HG02885 (cell line): ENCODE measurements around the gene ZC2HC1C.
A peak's percentile ranks its signal among the peaks of the same experiment; 100 is the strongest.
"Not testable (repeated sequence)": the region's sequence is repeated elsewhere in the genome, so short reads cannot be mapped to it uniquely, and the experiment has no call there.

ENCODE experiments used
- ATAC-seq: cut with Tn5 transposase; IDR thresholded peaks from one replicate; pipeline ENCODE4 v1.9.1; 2021; ENCODE audit warnings: mild to moderate bottlenecking; ENCODE audit not compliant: unreplicated experiment, poor library complexity

The ZC2HC1C gene

DNA sequence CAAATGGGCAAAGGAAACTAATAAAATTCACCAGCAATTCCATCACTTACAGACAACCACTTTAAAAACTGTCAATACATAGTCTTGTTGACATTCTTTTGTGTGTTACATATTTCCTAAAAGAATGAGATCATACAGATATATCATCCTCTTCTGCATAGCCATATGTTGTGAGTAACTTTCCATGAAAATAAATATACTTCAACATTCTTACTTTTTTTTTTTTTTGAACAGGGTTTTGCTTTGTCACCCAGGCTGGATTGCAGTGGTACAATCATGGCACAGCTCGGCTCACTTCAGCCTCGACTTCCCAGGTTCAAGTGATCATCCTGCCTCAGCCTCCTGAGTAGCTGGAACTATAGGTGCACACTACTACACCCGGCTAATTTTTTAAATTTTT lies 20.9 kb downstream of the ZC2HC1C start:
- ATAC-seq, result no peak

DNA sequence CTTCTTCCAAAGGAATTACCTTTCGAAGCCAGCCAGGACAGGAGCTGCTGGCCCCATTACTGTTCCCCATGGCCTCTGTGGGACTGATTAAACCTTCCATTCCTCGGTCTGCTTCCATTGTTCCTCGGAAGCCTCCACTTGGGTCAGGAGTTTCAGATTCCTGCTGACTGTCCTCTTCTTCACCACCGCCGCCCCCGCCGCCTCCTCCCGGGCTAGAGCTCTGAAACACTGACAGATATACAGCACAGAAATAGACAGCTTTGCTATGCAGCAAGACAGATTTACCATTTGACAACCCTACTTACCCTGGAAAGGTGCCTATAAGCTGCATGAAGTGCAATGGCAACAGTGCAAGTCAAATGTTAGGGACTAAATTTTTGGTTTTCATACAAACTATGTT lies 21.8 kb downstream of the ZC2HC1C start:
- no peak for ATAC-seq

DNA sequence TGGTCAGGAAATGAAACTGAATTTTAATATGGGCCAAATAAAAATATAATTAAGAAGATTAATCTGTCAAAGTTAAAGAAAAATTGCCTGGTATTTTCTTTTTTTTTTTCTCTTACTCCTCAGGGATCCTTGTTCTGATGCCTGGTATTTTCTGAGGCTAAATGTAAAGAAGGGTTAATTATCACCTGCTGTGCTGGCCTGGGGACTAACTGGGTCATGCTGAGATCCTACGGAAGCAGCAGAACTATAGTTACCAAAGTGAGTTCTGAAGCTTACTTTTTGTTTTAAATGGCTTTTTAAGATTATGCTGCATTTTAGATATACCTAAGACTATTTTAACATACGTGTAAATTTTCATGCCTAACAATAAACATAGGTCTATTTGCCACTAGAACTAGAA lies 23.3 kb downstream of the ZC2HC1C start:
- no peak for ATAC-seq

DNA sequence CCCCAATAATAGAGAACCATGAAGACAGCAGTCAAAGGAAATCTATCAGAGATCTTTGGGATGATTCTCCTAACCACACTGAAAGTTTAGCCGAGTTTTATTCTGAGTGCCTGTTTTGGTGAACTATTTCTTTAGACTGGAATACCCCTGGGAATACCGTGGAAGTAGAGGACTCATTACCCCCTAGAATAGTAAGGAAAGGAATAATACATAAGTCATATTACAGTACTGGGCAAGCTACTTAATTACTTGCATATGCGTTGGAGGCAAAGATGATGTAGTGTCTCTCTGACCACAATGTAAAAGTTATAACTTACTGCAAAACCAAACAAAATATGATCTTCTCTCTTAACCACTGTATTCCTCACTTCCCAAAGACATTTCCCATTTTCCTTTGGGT lies 25.5 kb downstream of the ZC2HC1C start:
- no peak for ATAC-seq

DNA sequence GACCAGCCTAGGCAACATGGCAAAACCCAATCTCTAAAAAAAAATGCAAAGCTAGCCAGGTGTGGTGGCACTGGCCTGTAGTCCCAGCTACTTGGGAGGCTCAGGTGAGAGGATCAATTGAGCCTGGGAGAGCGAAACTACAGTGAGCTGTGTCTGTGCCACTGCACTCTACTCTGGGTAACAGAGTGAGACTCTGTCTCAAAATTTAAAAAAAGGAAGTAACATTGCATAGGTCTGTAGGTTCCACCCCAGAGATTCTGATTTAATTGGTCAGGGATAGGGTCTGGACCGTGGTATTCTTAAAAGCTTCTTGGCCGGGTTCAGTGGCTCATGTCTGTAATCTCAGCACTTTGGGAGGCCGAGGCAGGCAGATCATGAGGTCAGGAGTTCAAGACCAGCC lies 26.2 kb downstream of the ZC2HC1C start:
- ATAC-seq, result no peak

DNA sequence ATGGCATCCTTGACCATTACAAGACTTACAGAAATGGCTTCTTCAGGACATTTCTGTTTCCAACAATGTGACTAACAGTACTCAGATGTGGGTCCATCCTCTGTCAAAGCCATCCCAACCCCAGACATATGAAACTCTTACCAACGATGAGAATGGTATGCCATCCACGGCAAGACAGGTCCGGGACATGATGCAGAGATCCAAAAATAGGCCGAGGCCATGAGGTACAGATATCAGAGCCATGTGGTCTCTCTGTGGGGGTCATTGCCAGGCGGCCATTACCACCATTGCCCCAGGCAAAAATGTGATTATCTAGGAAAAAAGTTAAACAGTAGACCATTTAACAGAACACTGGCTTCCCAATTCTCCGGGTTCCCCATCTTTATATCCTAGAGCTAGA lies 27.5 kb downstream of the ZC2HC1C start:
- no peak for ATAC-seq

DNA sequence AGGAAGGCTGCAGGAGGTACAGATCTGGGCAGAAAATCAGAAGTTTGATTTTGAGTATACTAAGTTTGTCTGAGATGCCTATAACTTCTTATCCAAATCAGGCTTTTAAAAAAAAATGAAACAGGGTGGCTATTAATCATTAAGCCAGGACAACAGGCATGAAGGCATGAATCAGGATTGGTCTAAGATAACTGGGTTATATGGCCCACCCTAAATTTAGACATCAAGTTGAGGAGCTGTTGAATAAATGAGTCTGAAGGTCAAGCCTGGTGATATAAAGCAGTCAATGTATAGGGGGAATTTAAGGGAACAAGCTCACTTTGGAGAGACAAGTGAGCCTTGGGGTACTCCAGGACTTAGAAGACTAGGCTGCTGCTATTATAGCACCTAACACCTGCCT lies 28.8 kb downstream of the ZC2HC1C start:
- no peak for ATAC-seq

DNA sequence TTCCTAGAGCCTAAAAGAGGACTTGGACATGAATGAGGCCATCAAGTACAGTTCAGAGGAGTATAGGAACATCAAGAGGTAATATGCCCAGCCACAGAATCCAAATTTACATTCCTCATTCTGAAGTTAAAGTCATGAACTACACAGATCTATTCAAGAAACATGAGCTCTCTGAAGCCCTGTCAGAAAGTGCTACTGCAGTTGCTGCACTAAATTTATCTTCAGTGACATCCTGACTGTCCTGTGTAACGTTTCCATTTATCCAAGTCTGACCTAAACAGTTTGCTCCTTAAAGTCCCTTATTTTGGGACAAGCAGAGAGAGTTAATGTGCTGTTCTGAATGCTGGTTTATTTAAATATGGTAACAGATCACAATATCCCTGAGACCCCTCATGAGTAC lies 29.2 kb downstream of the ZC2HC1C start:
- no peak for ATAC-seq

DNA sequence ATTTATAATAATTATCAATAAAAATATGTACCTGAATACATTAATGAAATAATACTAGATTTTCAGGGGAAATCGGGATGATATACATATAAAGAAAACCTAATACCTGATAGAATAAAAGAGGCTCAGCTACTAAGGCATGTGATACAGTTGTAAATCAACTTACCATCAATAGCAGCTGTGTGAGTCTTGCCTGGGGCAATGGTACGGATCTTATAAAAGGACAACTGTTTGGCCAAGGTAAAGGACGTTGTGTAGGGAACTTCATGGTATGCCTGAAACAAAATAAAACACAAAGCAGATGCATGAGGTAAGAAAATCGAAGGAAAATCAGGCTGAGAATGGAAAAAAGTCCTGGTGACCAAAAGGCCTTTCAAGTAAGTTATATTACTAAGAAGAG lies 32.0 kb downstream of the ZC2HC1C start:
- ATAC-seq, result no peak

DNA sequence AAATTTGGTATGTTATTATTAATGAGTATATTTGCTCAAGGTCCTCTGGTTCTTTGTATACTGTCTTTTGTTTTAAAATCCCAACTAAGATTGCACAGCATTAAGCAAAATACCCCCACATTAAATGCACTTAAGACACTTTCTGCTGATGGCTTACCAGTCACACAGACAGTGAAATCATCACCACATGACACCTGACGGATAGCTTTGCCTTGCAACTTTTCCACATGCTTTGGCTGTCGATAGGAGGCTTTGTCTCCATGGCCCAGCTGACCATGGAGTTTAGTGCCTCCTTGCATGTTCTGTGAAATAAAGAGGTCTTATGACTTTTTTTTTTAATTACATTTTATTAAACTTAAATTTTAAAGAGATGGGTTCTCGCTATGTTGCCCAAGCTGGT lies 37.7 kb downstream of the ZC2HC1C start:
- ATAC-seq, result no peak

DNA sequence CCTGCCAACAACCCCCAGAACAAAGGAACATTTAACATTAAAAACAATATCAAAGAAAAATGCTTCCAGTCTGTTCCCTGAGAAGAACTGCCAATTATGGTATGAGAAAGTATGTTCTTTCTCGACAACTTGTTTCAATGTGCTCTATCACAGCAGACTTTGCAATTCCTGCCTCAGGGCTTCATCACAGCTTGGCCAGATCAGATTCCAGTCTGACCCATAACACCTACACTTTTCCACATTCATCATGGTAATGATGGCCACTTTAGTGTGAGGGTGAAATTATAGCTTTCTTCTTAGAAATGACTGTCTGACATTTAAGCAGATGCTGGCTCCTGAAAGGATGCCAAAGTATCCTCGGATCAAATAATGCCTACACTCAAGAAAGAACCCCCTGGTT lies 40.4 kb downstream of the ZC2HC1C start:
- ATAC-seq, result no peak

DNA sequence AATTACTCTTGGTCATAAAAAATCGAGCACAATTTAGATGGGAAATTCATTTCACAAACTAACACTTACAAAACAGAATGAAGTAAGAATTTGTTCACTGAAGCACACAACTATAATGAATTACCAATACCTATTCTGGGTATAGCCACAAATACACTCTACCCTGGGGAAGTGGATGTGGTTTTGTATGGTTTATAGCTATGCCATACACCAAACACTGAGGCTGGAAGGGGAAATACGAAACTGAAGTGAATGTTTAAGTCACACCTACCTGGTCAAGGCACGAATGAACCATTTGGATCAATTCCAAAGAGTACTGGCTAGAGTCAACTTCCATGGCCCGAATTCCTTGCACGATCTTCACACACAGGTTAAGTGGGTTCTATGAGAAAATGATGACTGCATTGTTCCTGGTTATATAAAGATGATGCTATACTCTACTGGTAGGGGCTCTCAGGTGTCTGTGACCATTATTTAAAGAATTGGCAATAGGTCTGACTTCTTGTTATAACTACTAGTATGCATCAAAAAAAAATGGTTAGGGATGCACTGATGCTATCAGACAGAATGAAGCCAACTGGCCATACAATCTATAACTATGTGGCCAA lies 44.6 kb downstream of the ZC2HC1C start:
- ATAC-seq, result no peak

DNA sequence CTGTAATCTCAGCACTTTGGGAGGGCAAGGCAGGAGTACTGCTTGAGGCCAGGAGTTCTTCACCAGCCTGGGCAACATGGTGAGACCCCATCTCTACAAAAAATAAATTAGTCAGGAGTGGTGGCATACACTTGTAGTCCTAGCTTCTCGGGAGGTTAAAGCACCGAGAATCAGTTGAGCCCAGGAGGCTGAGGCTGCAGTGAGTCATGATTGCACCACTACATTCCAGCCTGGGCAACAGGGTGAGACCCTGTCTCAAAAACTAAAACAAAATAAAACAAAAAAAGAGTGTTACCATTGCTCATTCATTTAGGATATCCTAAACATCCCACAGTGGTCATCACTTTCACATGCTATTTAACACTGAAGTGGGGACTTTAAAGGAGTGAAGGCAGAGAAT lies 49.6 kb downstream of the ZC2HC1C start:
- no peak for ATAC-seq

DNA sequence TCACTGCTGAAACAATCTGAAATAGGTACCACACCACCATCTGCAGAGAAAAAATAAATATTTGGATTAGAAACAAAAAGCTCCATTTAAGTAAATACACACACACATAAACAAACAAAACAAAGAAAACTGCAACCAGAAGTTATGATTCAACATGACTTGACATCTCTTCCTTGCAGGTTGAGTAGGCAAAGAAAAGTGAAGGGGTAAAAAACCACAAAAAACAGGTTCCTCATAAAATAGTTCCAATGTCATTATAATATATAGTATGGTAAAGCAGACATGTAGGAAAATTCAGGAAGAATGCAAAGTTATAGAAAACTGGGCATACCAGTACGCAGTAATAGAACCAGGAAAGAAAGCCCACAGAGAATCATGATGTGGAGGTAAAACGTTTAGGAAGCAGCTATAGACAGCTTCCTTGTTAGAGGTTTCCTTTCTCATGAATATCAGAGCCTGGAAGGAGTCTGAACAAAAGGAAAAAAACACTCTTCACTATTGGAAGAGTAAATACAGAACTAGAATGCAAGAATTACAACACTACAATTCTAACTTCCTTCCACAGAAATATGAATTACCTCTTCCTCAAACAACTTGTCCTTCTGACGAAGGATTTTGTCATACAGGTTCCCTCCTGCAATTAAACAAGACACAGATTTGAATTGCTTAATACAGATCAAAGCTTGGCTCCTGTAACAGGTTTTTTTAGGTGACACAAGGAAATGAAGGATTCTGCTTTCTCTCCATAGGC lies 51.3 kb downstream of the ZC2HC1C start:
- ATAC-seq, result no peak

DNA sequence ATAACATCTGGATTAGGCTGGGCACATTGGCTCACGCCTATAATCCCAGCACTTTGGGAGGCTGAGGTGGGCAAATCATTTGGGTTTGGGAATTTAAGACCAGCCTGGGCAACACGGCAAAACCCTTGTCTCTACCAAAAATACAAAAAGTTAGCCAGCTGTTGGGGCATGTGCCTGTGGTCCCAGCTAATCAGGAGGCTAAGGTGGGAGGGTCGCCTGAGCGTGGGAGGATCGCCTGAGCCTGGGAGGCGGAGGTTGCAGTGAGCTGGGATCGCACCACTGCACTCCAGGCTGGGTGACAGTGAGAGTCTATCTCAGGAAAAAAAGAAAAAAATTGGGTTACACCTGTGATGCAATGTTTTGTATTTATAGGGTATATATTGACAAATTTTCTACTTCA lies 52.1 kb downstream of the ZC2HC1C start:
- ATAC-seq, result no peak

DNA sequence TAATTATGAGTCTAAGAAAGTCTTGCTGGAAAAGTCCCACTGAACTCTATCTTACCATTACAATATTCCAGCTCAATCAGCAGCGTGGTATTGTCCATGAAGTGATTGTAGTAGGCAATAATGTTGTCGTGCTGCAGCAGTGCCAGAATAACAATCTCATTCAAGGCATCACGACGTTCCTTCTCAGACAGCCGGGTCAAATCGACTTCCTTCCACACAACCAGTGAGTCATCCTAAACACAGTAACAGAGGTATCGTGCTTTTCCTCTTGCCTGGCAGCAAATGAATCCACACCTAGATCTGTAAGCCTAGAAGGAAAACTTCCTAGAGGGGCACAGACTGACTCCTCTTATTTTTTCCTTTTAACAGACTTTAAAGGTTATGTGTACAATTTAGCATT lies 54.5 kb downstream of the ZC2HC1C start:
- no peak for ATAC-seq

DNA sequence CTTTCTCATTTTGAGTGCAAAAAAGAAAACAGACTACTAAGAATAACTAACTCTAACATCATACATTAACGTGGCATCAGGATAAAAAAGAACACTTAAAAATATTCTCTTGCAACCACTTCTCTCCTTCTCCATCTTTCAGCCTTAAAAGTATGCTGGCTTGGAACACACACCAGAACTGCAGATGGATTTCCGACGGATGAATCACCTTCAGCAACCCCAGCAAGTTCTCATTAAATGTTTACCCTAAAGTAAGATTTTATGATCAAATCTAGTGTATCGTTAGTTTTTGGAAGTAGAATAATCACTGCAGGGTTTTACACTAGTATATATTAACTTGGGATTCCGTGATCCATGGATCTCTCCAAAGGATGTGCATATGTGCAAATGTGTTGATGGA lies 56.2 kb downstream of the ZC2HC1C start:
- no peak for ATAC-seq

DNA sequence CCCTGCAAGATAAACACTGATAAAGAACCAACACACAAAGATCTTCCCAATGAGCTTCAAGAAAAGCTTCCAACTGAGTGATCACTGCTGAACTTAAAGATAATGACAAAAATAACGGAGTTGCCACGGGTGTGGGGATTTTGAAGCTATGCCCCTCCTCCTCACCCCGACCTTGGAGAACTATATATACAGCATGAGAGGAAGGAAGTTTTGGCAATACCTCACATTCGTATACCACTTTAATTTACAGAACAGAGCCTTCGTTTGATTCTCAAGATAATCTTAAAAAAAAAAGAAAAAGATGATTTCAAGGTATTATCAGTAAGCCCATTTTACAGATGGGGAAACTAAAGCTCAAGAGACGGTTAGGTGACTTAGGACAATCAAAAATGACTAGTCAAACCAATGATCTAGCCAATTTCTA lies 56.7 kb downstream of the ZC2HC1C start:
- ATAC-seq, result no peak

DNA sequence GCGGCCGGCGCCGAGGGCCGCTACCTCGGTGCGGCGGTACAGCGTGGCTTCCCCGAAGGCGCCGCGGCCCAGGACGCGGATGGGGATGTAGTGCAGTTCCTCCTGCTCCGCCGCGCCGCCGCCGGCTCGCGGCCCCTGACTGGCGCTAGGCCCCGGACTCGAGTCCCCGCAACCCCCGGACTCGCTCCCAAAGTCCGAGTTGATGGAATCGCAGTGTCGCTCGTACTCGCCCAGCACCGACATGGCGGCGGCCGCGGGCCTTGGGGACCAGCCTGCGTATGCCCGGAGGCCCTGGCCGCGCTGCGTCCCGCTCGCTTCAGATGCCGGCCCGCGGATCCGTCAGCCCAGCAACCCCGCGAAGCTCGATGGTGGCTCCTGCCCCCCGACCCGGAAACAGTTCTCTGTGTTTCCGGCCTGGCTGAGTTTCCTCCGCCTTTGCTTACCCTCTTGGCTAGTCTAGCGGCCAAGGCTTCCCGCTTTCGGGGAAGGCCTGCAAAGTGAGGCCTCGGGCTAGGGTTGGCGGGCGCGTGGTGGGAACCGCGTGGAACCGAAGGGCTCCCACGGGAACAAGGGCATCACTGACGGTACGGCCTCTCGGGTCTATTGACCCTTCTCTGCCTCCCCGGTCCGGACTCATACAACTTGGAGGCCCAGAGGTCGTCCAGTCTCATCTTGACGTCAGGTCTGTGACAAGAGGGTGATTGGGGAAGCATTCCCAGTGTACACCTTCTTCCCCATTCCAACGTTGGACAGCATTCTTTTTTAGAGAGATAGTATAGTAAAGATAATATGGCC lies 57.4 kb downstream of the ZC2HC1C start, which contains the start of gene NEK9:
Gene NEK9, minus strand, starts transcription at position 370 of the 795 bp plus-strand sequence. Its CDS starts 127 bp downstream, at position 243.
- ATAC-seq, result peak; percentile 92

DNA sequence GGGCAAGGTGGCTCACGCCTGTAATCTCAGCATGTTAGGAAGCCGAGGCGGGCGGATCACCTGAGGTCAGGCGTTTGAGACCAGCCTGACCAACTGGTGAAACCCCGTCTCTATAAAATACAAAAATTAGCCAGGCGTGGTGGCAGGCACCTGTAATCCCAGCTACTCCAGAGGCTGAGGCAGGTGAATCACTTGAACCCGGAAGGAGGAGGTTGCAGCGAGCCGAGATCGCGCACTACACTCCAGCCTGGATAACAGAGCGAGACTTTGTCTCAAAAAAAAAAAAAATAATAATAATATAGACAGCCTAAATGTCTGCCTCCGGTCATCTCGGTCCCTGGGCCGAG lies 58.0 kb downstream of the ZC2HC1C start:
- not testable (repeated sequence) for ATAC-seq

DNA sequence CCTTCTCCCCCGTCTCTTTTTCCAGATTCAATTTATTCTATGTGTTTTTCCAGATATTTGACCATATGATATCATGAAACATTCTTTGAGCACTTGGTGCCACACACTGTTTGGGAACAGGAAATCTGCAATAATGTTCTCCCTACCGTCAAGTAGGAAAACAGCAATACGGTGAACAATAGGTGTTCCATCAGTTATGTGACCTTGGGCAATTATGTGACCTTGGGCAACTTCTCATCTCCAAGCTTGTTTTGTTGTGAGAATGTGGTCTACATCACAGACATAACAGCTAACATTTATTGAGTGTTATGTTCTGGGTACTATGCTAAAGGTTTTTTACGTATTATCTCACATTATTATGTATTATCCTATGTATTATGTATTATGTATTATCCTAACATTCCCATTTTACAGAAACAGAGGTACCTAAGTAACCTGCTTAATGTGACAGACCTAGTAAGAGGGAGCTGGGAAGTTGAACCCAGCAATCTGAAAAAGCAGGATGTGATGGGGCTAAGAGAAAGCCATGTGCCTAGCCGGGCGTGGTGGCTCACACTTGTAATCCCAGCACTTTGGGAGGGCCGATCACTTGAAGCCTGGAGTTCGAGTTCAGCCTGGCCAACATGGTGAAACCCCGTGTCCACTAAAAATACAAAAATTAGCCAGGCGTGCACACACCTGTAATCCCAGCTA lies 58.6 kb downstream of the ZC2HC1C start:
- ATAC-seq, result no peak
